Cerebellar cortex (tissue), 1 donor: Measurements from ENCODE around the gene NAA40.
A peak's percentile ranks its signal among the peaks of the same experiment; 100 is the strongest.
"Not testable (repeated sequence)": the region's sequence is repeated elsewhere in the genome, so short reads cannot be mapped to it uniquely, and the experiment has no call there.

Experiments used
- DNase-seq: peaks from one replicate; pipeline ENCODE4 v3.0.0-alpha.2; 2015; ENCODE audit warnings: low spot score

NAA40 gene

DNA sequence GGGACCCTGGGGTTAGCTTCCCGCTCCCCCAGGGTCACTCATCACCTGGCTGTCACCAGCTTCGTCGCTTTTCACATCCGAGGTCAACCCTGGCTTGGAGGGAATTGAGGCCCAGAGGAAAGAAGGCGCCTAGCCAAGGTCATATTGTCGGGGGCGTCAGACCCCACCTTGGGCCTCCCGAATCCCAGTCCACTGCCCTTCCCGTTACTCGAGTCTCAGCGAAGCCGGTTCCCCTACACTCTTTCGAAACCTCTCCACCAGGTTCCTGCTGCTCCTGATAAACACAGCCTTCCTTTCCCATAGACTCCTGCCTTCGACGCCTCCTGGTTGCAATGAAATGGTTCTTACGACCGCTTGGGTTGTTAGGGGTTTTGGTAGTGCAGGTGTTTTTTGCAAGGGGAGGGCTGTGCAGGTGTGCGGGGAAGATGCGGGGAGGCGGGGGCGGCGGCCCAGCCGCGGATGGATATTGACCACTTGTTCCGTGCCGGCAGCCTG is 642 bp downstream of the NAA40 start:
- DNase-seq, result peak; percentile 29

DNA sequence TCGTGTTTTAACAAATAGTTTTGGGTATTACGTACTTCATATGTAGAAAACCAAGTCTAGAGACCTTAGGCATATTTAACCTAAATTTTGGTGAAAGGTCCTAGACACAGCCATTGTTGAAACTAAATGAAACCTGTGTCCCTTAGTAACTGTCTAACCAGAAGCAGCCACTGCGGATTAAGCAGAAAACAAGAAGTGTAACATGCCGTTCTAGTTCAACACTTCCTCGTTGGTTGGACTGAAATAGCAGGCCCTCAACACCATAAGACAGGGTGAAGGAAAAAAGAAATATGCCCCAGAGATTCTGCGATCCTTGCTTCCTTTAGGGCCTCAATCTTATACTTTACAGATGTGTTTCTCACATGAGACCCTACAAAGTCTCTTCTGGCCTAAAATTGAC is 2.0 kb downstream of the NAA40 start:
- DNase-seq, result no peak

DNA sequence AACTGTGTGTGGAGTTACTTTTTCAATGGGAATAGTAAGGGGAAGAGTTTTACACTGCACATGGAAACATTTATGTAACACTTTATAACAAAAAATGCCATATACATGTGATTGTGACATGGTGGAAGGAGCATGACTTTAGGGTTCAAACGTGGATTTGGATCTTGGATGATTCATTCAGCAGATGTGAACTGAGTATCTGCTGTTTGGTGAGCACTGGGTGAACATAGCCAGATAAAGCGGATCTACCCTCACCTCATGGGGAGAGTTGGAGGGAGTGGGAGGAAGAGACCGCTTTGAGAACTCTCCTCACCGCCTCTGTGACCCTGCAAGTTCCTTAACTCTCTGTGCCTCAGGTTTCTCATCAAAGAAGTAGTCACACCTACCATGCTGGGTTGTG is 3.1 kb downstream of the NAA40 start:
- no peak for DNase-seq

DNA sequence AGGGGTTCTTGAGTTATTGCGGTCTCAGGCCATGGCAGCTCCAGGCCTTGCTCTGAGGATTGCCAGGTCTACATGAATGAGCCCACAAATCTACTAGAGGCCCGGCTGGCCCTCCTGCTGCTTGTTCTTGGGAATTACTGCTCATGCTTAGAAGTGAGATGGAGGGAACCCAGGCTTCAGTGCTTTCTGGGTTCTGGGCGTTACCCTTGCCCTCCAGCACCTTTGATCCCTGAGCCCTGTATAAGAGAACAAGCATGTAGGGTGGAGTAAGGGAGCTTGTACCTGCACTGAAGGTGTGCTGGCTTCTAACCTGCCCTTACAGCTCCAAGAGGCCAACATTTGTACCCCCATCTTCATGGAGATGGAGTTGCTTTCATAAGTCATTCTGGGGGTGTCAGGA is 4.0 kb downstream of the NAA40 start:
- DNase-seq, result no peak

DNA sequence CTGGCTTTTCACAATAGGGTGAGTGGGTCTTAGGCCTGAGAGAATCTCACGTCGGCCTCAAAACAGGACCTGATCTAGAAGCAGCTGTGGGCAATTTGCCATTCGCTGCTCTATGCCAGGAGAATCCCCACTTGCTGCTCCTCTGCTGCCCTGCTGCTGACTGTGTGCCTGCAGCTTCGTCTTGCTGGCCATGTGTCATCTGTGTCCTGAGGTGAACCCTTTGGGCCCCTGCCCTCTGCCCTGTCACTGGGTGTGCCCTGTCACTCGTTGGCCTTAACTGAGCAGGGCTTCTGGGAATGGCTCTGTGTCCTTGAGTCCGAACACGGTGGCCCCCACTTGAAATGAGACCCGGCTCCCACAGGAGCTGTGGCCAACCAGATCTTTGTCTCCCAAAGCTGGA is 6.2 kb downstream of the NAA40 start:
- peak; percentile 61 for DNase-seq

DNA sequence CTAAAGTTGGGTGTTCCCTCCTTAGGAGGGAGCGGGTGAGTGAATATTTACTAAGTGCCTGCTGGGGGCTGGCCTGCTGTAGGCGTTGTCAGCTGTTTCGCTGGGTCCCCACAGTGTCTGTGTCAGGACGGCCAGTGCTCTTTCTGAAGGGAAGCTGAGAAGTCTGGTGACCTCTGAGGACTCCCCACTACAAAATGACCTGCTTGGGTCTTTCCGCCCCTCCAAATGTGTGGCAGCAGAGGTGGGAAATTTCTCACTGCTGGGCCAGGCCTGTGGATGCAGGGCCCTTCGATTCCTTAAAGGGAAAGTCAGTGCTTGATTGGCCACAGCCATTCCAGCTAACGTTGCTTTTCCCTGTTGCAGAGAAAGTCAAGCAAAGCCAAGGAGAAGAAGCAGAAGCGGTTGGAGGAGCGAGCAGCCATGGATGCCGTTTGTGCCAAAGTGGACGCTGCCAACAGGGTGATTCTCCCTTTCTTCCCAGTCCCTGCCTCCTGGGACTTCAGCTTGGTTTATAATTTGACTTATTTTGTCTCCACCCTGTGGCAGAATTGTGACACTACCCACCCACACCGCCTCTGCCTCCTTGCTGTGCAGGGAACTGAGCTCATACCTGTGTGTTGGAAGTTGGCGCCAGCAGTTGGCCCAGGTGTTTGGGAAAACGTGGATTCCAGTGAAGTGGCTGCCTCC is 6.8 kb downstream of the NAA40 start:
- DNase-seq, result peak; percentile 86

DNA sequence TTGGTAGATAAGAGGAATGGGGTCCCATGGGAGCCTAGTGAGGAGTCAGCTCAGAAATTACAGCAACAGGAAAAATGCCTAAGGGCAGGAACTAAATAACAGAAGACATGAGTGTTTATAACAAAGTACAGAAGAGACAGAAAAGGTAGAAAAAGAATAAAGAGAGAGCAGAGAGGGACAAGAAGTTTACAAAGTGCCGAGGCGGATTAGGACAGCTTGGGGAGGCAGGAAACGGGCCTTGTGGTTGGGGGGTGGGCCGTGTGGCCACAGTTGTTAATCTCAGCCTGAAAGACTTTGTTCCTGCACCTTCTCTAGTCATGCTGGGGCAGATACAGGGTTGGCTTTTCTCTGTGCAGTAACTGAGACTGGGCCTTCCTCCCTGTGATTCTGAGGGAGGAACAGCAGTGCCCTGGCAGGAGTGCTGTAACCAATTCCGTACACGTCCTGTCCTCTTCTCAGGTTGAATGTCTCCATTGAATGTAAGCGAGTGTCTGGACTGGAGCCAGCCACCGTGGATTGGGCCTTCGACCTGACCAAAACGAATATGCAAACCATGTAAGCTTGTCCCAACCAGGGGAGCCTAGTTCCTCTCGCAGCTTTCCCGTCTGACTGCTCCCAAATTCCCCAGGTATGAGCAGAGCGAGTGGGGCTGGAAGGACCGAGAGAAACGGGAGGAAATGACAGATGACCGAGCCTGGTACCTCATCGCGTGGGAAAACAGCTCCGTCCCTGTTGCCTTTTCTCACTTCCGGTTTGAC is 13.2 kb downstream of the NAA40 start:
- no peak for DNase-seq

DNA sequence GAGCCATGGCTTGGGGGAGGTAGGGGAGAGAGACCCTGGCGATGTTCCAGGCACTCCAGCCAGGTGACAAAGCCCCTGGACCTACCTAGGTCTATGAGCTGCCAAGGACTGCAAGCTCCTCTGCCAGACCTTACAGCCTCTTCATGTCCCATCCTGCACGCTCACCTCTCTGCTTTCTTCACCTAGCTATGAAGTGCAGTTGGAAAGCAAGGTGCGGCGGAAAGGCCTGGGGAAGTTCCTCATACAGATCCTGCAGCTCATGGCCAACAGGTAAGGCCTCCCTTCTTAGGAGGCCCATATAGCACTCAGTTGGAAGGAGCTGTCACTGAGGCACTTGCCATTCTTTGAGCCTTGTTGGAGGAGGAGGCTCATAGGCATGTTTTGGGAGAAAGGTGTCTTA is 13.8 kb downstream of the NAA40 start:
- no peak for DNase-seq

DNA sequence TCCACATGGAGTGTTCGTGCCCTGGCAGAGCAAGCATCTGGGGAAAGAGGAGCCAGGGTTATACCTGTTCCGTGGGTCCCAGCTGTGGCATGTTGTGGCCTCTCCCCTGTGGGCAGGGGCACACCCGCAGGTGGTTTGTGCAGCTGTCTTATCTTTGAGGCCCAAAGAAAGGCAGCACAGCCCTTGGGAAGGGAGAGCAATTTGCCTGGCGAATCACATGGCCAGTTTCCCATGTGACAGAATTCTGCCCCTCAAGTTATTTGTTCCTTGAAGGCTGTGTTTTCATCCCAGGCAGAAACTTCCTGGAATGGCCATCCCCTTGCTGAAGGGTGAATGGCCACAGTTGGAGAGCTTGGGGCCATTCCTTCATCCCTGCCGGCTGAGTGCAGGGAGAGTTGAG is 19.2 kb downstream of the NAA40 start:
- DNase-seq, result no peak

DNA sequence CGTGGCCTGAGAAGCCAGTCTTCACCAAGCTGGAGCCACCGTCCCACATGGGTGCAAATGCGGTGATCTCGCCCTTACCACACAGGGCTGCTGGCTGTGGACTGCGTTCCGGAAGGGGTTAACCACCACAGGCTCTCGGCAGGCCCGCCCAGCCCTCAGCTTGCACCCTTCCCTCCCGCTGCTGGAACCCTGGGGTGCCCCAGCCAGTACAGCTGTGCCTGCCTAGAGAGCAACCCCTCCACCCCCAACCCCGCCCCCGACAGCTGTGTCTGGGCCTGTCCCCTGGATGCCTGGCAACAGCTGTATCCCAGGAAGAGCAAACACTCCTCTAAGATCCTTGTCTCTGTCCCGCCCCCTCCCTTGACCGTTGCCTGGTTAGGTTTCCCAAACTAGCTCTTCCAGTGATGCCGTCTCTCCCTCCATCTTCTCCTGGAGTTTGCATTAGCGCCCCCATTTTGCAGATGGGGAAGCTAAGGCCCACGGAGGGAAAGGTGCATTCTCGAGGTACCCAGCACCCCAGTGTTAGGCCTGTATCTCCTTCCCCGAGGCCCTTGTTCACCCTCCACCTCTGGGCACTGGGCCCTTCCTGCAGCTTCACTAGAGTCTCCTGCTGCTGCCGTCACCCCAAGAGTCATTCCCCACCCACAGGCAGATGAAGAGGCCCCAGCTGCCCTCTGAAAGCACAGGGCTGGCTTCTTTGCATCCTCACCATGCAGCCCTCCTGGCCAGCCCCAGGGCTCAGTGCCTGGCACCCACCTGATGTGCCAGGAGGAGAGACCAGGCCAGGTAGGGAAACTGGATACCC is 23.0 kb downstream of the NAA40 start:
- no peak for DNase-seq

DNA sequence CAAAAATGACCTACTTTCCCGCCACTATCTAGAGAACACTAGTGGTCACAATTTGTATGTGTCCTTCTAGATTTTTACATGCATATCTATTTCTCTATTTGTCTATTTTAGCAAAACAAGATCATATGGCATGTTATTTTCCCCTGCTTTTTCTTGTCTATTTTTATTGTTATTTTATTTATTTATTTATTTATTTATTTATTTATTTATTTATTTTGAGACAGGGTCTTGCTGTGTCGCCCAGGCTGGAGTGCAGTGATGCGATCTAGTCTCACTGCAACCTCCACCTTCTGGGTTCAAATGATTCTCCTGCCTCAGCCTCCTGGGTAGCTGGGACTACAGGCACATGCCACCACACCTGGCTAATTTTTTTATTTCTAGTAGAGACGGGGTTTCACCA is 25.1 kb downstream of the NAA40 start:
- DNase-seq, result not testable (repeated sequence)

DNA sequence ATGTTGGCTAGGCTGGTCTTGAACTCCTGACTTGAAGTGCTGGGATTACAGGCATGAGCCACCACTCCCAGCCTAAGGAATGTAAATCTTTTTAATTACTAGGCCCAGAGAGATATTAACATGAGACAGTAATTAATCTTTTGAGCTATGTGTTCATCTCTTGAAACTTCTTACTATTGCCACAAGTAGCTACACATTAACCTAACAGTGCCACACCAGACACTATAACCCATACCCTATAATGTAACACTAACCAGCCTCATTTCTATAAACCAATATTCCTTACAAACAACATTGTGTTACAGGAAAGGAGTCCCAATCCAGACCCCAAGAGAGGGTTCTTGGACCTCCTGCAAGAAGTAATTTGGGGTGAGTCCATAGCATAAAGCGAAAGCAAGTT is 27.6 kb downstream of the NAA40 start:
- no peak for DNase-seq

DNA sequence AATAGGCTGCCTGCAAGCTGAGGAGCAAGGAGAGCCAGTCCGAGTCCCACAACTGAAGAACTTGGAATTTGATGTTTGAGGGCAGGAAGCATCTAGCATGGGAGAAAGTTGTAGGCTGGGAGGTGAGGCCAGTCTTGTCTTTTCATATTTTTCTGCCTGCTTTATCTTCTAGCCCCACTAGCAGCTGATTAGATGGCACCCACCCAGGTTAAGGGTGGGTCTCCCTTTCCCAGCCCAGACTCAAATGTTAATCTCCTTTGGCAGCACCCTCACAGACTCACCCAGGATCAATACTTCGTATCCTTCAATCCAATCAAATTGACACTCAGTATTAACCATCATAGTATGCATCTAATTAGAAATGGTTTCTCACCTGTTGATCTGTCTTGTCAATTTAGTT is 30.7 kb downstream of the NAA40 start:
- DNase-seq, result no peak

DNA sequence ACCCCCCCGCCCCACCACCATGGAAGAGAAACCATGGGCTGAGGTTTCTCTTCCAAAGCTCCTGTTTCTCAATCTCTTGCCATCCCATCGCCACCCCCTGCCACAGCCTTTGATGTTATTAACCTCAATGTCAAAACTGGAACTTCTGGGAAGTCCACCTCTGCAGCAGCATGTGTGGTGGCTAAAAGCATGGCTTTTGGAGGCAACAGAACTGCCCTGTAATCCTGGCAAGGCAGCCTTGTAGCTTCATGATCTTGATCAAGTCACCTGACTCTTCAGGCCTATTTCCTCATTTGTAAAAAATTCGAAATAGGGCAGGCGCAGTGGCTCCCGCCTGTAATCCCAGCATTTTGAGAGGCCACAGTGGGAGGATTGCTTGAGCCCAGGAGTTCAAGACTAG is 32.1 kb downstream of the NAA40 start:
- DNase-seq, result no peak

DNA sequence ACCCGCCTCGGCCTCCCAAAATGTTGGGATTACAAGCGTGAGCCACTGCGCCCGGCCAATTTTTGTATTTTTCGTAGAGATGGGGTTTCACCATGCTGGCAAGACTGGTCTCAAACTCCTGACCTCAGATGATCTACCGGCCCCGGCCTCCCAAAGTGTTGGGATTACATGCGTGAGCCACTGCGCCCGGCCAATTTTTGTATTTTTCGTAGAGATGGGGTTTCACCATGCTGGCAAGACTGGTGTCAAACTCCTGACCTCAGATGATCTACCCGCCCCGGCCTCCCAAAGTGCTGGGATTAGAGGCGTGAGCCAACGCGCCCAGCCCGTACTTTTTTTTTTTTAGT is 35.1 kb downstream of the NAA40 start:
- not testable (repeated sequence) for DNase-seq

DNA sequence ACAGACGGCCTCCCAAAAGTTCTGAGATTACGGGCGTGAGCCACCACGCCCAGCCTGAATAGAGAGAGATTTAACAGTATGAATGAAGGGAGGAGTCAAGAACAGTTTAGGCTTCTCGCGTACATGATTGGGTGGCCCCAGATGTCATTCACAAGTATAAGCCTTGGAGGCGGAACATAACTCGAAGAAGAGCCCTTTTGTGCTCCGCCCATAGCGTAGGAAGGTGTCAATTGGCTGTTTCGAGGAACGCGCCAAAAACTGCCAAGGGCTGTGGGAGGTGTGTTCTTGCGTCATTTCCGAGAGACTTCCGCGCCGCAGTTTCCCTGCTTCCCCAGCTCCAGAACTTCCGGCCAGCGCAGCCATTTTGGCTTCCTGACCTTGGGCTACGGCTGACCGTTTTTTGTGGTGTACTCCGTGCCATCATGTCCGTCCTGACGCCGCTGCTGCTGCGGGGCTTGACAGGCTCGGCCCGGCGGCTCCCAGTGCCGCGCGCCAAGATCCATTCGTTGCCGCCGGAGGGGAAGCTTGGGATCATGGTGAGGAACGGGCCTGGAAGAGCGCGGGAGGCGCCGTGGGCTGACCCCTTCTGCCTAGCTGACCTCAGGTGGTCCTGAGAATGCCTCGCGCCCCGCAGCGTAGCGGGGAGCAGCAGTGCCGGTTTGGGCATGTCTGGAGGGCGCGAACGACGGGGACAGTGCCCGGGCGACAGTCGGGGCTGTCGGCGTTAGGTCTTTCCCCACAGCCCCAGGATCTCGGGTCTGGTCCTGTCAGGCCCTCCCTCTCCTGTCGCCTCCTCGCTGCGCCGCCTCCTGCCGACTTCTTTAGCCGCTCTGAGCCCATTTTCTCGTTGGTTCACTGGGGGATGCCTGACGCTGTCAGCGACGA is 35.7 kb downstream of the NAA40 start, which contains the start of gene COX8A:
Gene COX8A (plus strand): TSS at position 362 of the 885 bp plus-strand sequence. CDS start 61 bp downstream, at position 423.
- DNase-seq, result peak; percentile 100

DNA sequence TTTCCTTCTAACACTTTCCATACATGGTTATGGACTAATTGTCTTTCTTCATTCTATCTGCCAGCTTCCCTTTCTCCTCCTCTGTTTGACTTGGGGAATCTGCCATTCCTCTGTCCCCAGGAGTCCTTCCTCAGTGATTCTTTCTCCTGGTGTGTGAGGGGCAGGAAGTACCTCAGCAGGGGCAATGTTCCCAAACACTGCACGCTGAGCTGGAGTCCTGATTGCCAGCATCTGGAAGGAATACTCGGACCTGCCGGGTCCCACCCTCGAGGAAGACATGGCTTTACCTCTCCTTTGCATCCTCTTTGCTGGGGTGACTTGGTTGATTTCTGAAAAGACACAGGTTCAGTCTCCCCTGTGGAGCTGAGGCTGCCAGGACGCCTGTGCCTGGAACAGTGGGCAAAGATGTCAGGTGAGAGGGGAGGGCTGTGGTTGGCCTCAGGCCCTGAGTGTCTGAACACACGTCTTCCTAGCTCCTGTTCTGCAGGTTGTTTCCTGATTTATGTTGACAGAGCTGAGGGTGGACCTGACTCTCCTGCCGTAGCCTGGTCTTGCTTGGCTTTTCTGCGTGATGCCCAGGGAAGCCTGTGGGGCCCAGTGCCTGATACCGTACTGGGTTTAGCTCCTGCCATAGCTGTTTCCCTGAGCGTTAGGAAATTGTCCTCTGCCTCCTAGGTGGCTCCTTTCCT is 39.9 kb downstream of the NAA40 start:
- DNase-seq, result no peak

DNA sequence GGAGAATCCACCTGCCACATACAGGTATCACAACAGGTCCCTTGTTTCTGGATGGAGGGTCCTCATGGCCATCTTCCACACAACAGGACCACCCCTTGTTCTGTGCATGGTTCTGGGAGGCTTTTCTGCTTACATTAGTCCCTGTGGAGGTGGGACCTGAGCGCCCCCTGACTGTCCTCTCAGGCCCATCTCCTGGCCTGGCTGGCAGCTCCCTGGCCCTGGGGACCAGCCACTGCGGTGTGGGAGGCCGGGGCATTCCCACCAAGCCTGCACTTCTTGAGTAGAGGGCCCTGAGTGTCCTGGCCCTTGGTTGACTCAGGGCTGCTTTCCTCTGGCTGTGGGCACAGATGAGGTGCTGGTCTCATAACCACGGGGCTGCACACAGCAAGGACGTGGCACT is 40.6 kb downstream of the NAA40 start:
- DNase-seq, result no peak

DNA sequence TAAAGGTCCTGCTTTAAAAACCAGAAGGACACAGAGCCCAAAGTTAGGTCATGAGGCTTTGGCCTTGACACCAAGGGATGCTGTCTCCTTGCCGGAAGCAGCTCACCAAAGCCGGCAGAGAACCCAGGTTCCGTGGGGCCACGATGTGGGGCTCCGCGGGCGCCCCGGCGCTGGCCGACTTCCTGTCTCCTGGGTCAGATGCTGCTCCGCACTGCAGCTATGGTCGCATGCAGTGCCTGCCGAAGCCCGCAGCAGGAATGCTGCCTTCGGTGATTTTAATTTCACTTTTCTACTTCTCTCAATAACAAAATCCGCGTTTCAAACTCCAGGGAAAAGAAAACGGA is 47.0 kb downstream of the NAA40 start:
- no peak for DNase-seq

DNA sequence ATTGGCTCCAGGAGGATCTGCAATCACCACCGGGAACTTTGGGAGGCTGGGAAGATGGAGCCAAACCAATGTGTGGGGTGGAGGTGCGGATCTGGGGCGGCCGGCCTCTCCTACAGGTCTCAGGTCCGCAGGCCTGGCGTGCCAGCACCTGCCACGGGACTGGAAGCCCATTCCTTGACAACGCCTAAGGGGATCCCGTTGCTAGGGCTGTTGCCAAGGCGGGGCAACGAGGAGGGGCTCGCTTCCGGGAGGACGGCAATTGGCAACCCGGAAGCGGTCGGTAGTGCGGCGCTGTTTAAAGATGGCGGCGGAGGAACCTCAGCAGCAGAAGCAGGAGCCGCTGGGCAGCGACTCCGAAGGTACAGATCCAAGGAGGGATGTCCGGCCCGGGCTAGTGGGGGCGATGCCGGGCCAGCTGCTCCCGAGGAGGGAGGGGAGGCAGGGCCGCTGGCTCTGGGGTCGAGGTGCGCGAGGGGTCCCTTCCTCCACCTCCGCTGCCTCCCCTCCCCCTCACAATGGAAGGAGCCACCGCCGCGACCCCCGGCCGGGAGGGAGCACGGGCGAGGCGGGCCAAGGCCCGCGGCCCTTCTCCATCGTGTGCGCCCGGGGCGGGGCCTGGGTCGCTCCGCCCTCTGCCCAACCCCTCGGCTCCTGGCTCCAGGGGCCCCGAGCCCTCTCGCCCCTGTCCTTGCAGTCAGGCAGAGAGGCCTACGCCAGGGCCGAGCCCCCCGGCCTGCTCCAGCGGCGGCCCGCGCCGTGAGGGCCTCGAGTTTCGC is 47.5 kb downstream of the NAA40 start, which contains the start of gene OTUB1:
Gene OTUB1 (plus strand): TSS at position 283 of the 776 bp plus-strand sequence. CDS start 19 bp downstream, at position 302.
- DNase-seq, result peak; percentile 95
